GM18951 (cell line): ENCODE measurements around the gene KIF1C.

Experiments
- POLR2A ChIP-seq: IDR thresholded peaks from 4 replicates; pipeline ENCODE4 v1.6.1; 2011; ENCODE audit warnings: mild to moderate bottlenecking; ENCODE audit not compliant: insufficient read length, insufficient read depth; ENCODE audit errors: extremely low read depth
- in situ Hi-C: fragments of 300-500 bp; cut with MboI; formaldehyde crosslinking; loops from one replicate; pipeline ENCODE4 v1.12.0; 2022; ENCODE audit warnings: low sequenced_read_pairs, mixed read lengths, inconsistent platforms; ENCODE audit not compliant: unreplicated experiment

Gene KIF1C

DNA sequence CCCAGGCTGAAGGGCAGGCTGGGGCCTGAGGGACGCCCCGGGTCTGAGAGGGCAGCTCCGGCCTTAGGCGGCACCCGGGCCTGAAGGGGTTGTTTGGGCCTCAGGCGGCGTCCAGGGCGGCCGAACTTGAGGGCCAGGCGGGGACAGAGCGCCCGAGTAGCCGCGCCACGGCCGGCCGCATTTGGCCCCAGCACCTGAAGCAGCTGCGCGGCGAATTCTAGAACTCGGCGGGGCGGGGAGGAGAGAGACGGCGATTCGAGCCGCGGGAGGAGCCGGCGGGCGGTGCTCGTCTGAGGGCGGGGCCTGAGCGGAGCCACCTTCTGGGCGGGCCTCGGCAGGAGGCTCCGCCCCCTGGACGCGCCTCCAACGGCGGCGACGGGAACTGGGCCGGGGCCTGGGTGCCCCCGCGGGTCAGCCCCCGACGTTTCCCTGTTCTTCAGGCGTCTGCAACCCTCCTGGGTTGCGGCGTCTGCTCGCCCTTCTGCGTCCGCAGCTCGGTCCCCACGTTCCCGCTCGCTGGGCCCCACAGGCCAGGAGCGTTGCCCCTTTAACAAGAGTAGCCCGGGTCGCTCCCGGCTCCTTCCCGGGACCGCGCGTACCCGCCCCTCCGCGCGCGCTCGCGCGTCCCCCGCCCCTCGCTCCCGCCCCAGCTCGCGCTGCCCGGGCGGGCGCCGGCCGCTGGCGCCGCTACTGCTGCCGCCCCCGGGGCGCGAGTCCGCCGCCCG is at the start of gene KIF1C, which contains the start of gene INCA1:
Gene KIF1C, plus strand, starts transcription at position 649 of the 725 bp plus-strand sequence. CDS start 2,297 bp downstream, outside the sequence.
Gene INCA1, minus strand, starts transcription at position 221 of the 725 bp plus-strand sequence. CDS start 3,085 bp downstream, outside the sequence.
- in situ Hi-C loops: no loop called here
- TF ChIP-seq POLR2A: peak; percentile 58

DNA sequence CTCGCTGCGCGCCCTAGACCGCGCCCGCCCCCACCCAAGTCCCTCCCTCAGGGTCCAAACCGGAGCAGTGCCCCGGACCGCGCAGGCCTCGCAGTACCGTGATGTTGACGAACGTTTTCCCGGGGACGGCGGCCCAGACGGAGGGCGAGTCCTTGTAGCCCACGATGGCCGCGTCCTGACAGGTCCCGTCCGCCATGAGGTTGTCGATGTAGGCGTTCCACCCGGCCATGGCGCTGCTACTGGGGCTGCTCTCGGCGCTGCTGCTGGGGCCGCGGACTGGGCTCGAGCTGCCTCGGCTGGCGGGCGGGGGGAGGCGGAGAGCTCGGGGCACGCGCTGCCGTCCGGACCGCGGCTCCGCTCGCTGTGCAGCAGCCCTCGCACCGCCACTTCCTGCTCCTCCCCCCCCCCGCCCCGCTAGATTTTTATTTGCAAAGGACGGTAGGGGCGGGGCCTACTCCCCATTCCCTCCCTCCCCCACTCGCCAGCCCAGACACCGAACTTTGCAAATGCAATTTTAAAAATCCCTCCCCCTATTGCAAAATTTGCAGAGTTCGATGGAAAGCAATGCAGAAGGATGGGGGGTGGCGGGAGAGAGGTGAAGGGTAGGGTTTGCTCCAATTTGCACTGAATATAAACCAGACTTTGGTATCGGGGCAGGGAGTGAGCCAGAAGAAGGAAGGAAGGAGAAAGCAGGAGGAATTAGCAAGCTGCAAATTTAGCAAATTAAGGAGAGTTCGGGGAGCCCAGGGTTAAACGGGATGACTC is 49.4 kb upstream of the KIF1C start, which contains the start of gene PFN1:
Gene PFN1, minus strand, starts transcription at position 365 of the 765 bp plus-strand sequence. Its CDS starts 136 bp downstream, at position 229.
- TF ChIP-seq POLR2A: peak; percentile 94
- in situ Hi-C loops: no loop called here

DNA sequence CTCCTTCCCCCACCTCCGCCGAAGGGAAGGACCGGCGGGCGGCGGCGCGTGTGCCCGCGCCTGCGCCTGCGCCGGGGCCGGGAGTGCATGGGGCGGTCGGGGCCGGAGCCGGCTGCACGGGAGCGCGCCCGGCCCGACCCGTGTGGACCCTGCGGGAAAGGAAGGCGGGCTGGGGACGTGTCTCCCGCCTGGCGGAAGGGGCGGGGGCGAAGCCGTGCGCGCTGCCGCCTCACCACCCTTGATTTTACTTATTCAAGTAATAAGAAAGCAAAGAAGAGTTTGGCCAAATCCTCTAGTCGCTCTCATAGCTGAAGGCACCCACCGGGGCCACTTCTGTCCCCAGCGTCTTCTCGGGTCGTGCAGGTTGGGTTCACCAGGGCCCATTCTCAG is 48.8 kb upstream of the KIF1C start:
- in situ Hi-C loops: no loop called here
- TF ChIP-seq POLR2A: peak; percentile 51

DNA sequence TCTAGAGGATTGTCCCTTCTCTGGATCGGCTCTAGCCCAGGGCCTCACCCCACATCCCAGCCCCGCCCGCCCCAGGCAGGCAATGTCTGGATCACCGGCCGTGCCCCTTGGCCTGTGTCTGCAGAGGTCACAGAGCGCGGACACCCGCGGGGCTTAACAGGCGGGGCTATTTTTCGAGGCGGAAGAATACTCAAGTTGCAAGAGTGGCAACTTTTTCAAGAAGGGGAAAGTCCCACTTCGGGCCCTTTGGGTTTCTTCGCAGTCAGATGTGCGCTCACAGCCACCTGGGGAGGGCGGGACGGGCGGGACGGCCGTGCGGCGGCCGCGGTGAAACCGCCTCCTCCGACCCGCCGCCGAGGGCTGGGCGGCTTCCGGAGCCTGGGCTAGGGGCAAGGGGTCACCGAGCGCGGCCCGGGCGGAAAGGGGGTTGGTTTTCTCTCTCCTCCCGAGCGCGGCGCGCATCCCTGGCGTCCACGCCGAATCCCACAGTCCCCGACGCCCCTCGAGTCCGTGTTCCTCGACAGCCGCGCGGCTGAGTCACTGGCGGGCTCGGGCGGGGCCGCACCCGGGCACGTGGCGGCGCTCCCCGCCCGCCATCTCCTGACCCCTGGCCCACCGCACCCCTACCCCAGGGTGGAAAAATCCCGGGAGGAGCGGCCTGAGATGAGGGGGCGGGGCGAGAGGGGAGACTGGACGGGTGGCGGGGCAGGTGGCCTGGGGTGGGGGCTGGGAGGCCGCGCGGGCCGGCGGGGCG is 48.3 kb upstream of the KIF1C start:
- peak; percentile 53 for TF ChIP-seq POLR2A
- in situ Hi-C loops: no loop called here

DNA sequence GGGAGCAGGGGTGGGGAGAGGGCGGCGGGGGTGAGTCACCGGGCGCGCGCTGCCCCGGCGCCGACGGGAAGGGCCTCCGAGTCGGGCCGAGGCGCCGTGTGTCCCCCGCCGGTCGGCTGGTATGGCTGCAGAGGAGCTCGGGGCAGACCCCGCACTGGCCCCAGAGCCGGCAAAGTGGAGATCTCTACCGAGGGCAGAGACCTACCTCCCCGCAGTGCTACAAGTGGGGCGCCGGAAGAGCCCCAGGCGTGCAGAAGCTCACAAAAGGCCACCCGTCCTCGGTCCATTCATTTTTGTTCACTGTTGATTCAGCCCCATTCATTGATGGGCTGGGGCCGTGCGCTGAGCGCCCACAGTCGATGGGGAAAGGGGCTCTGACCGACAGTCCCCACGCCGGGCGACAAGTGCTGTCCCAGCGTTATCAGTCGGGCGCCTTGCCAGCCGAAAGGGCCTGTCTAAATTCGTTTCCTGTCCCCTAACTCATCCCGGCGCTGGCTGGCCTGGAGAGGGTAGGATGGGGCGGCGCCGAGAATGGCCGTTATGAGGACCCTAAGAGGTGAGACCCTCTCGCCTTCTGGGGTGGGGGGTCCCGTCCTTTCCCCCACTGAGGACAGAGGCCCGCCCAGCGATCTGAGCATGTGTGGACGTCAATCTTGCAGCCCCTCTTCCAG is 47.5 kb upstream of the KIF1C start:
- in situ Hi-C loops: no loop called here
- peak; percentile 56 for TF ChIP-seq POLR2A

DNA sequence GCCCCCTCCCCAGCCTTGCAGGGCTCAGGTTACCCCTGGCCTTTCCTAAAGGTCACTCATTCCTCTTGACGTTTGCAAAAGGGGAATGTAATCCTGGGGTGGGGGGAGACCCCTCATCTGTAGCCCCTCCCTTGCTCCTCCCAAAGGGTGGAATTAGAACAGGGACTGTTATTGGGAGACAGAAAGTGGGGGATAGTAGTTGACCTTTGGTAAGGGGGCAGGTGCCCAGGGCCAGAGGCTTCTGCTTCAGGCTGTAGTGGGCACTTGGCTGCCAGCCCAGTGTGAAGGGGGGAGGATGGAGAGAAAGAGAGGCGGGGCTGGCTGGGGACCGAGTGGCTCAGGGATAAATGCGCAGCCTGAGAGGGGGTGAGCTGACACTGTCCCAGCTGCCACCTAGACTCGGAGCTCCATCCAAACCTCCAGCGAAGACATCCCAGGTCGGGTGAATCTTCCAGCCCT is 47.0 kb upstream of the KIF1C start, which contains the start of gene ENO3:
Gene ENO3, plus strand, starts transcription at position 374 of the 459 bp plus-strand sequence. CDS start 711 bp downstream, outside the sequence.
- in situ Hi-C loops: no loop called here

DNA sequence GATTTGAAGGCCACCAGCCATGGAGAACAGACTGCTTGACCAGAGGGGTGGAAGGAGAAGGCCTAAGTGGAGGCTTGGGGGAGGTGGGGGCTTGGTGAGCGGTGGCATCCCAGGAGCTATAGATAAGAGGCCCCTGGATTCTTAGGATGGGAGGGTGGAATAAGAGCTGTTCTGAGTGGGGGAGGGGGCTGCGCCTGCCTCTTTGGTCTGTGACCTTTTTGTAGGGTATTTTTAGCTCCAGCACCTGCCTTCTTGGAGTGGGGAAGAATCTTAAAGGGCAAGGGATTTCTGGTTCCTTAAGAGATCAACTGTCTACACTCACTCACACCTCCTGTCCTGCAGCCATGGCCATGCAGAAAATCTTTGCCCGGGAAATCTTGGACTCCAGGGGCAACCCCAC is 46.3 kb upstream of the KIF1C start:
- in situ Hi-C loops: no loop called here
- TF ChIP-seq POLR2A: no peak

More for the DNA sequence above, 47.0 kb upstream of the KIF1C start, which contains the start of gene ENO3:
- peak; percentile 31 for TF ChIP-seq POLR2A

DNA sequence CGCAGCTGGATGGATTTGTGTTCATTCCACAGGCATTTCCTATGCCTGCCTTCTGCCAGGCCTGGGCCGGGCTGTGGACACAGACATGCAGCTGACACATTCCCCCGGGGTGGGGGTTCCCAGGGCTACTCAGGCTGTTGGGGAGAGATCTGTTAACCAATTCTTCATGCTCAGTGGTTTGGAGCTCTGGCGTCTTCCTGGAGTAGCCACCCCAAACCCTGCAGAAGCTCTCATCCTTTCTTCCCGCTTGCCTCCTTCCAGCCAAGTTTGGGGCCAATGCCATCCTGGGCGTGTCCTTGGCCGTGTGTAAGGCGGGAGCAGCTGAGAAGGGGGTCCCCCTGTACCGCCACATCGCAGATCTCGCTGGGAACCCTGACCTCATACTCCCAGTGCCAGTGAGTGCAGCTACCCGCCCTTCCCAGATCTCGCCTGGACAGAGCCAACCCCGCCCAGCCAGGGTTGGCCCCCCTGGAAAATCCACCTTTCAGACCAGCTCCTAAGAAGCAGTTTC is 44.2 kb upstream of the KIF1C start:
- no peak for TF ChIP-seq POLR2A
- in situ Hi-C loops: no loop called here

DNA sequence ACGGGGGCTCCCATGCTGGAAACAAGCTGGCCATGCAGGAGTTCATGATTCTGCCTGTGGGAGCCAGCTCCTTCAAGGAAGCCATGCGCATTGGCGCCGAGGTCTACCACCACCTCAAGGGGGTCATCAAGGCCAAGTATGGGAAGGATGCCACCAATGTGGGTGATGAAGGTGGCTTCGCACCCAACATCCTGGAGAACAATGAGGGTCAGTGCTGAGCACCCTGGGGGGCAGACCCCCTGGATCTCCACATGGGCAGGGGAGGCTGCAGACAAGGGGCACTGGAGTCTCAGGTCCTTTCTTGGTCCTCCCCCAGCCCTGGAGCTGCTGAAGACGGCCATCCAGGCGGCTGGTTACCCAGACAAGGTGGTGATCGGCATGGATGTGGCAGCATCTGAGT is 42.7 kb upstream of the KIF1C start:
- no peak for TF ChIP-seq POLR2A
- in situ Hi-C loops: no loop called here

DNA sequence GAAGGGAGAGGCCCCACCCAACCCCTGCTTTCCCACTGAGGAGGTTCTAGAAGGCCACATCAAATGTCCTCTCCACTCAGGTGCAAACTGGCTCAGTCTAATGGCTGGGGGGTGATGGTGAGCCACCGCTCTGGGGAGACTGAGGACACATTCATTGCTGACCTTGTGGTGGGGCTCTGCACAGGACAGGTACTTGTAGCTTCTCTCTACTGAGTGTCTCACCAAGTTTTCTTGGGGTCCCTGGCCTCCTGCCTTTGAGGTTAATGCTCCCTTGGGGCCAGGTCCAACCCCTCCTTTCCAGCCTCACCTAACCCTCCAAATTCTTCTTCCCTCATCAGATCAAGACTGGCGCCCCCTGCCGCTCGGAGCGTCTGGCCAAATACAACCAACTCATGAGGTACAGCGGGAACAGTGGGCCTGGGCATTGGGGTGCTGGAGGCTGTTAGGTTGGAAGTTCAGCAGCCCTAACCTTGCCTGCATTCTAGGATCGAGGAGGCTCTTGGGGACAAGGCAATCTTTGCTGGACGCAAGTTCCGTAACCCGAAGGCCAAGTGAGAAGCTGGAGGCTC is 41.2 kb upstream of the KIF1C start:
- no peak for TF ChIP-seq POLR2A
- in situ Hi-C loops: no loop called here

DNA sequence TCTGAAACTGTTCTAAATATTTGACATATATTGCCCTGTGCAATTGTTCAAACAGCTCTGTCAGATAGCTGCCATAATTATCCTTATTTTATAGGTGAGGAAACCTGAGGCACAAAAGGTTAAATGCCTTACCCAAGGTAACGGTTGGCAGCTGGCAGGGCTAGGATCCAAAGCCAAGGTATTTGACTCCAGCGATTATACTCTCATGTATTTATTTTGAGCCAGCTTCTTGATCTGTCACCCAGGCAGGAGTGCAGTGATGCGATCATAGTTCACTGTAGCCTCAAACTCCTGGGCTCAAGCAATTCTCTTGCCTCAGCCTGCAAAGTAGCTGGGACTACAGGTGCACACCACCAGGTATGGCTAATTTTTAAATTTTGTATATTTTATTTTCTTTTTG is 39.6 kb upstream of the KIF1C start:
- in situ Hi-C loops: no loop called here
- TF ChIP-seq POLR2A: no peak
